Heart left ventricle (tissue), 13 donors: ENCODE results near the gene PRMT7.

ENCODE experiments used
- POLR2A ChIP-seq, 2 donors: fragments of 450-650 bp; IDR thresholded peaks; one replicate each; pipeline ENCODE4 v1.6.1; 2017; ENCODE audit warnings: antibody characterized with exemption in 2 of 2, mild to moderate bottlenecking in 2 of 2, moderate library complexity in 2 of 2
- TF ChIP-seq, protein P1 (sequence below), 12 donors: fragments of 200-600 bp; sonication (generic) in 4 of 12; IDR thresholded peaks; one replicate each; pipeline versions ENCODE4 v1.5.0 to v1.8.0; 2018 to 2022; ENCODE audit warnings: antibody characterized with exemption in 12 of 12, mild to moderate bottlenecking in 5 of 12
- donor health status: ischemic (EF 13 %, LVEDD 7.1; RV severe dilation, severe dysfunction).
- donor health status: DM: no; HTN: yes; CAD: no.
- donor health status: DM: no; HTN: no; CAD: no.
- donor health status: ischemic (EF 25% LVEDD 6.9; RV normal size, moderate dysfunction).
- donor health status: ischemic (EF 25% LVEDD 5.7; RV mildly dilated, moderate dysfunction).
- donor health status: ischemic (EF 35%, LVEDD 5.7; RV mildly dilated, moderate dysfunction).
- donor health status: nonischemic (EF 11% LVEDD 7.7; RV severe dilation, severe dysfunction).
- donor health status: DM: yes; HTN: yes; CAD: no.
- donor health status: PGD.
- donor health status: ischemic (EF 29% LVEDD 5.4; RV normal size, mild dysfunction).
- donor health status: nonischemic (EF 23%, LVEDD 6.1; RV moderate dilation, normal function).

DNA sequence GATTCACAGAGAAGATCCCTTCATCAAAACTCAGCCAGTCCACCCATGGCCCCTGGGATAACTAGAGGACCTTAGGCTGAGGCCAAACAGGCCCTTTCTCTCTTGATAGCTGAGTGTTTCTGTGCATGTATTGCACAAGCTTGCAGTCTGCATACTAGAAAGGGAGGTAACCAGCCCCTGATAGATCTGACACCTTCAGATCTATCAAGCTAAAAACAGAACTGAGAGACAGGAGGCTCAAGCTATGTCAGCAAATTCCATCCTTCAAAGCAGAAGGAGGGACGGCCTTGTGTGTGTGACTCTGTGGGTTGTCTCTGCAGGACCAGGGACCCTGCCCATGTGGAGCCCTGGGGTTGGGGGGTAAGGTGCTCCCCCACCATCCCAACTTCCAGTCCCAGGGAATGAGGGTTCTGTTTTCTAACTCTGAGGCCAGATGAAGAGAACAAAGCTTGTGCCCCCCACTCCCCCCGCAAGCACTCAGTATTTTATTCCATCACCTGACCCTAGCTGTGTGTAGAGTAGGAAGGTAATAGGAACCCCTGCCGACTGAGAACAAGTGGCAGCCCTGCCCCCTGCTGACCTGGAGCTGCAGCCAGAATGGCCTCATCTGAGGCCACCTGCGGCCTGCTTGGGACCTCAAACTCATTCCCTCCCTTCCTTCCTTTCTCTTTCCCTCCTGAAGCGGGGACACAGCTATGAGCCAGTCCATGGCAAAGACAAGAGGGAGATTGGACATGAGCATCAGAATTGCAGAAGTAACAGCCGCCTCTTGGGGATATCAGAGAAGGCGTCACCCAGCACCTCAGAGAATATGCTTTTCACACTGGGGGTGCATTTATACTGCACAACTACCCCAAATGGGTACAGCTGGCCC, 73.7 kb downstream of the PRMT7 start:
- no peak for TF ChIP-seq POLR2A (IDR thresholded peaks at IDR 0.05)
- TF ChIP-seq, protein P1, sequence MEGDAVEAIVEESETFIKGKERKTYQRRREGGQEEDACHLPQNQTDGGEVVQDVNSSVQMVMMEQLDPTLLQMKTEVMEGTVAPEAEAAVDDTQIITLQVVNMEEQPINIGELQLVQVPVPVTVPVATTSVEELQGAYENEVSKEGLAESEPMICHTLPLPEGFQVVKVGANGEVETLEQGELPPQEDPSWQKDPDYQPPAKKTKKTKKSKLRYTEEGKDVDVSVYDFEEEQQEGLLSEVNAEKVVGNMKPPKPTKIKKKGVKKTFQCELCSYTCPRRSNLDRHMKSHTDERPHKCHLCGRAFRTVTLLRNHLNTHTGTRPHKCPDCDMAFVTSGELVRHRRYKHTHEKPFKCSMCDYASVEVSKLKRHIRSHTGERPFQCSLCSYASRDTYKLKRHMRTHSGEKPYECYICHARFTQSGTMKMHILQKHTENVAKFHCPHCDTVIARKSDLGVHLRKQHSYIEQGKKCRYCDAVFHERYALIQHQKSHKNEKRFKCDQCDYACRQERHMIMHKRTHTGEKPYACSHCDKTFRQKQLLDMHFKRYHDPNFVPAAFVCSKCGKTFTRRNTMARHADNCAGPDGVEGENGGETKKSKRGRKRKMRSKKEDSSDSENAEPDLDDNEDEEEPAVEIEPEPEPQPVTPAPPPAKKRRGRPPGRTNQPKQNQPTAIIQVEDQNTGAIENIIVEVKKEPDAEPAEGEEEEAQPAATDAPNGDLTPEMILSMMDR (IDR thresholded peaks at IDR 0.05): no peak
